Fibroblast of mammary gland (primary cell): Measurements from ENCODE around the gene SH3GL3.

Experiments used
- DNase-seq: peaks from one replicate; pipeline ENCODE4 v3.0.0-alpha.2; 2010; ENCODE audit warnings: low read depth
- H3K4me3 ChIP-seq: 2 replicates; pipeline ENCODE4 v1.5.1; 2011; ENCODE audit warnings: low read depth, mild to moderate bottlenecking, low read length, moderate library complexity; ENCODE audit not compliant: control insufficient read depth
- TF ChIP-seq, protein P1 (sequence below): conservative IDR thresholded peaks from 2 replicates; pipeline ENCODE4 v1.5.1; 2011; ENCODE audit warnings: low read depth, low read length, inconsistent platforms; ENCODE audit not compliant: control insufficient read depth, insufficient read depth

Gene SH3GL3

DNA sequence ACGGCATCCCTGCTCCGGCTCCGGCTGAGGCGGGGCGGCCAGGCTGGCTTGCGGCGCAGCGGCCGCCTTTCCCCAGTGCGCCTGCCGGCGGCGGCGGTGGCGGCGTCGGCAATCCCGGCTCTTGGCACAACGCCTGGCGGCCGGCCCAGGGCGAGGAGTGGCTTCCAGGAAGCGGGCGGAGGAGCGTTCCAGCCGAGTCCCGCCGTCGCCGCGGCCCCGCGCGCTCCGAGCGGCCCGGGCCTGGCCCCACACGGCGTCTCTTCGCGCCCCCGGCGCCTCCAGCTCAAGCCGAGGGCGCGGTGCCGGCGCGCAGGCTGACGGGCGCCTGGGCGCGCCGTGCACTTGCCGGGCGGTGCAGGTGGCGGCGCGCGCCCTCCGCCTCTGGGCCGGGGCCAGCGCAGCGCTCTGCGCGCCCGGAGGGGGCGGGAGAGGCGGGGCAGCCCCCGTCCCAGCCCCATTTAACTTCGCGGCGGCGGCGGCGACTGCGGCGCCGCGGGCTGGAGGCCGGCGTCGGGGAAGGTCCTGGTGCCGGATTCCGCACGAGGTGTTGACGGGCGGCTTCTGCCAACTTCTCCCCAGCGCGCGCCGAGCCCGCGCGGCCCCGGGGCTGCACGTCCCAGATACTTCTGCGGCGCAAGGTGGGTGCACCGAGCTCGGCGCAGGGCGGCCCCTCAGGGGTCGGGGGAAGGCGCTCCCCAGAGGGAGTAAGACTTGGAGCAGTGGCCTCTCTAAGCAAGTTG is 206.7 kb downstream of the SH3GL3 start, which contains the start of gene ADAMTSL3:
ADAMTSL3 (plus strand) TSS at position 485 of the 740 bp plus-strand sequence. CDS start 1,639 bp downstream, outside the sequence.
- no peak within 1 kb of the TSS for H3K4me3 ChIP-seq
- peak; percentile 28 for DNase-seq

DNA sequence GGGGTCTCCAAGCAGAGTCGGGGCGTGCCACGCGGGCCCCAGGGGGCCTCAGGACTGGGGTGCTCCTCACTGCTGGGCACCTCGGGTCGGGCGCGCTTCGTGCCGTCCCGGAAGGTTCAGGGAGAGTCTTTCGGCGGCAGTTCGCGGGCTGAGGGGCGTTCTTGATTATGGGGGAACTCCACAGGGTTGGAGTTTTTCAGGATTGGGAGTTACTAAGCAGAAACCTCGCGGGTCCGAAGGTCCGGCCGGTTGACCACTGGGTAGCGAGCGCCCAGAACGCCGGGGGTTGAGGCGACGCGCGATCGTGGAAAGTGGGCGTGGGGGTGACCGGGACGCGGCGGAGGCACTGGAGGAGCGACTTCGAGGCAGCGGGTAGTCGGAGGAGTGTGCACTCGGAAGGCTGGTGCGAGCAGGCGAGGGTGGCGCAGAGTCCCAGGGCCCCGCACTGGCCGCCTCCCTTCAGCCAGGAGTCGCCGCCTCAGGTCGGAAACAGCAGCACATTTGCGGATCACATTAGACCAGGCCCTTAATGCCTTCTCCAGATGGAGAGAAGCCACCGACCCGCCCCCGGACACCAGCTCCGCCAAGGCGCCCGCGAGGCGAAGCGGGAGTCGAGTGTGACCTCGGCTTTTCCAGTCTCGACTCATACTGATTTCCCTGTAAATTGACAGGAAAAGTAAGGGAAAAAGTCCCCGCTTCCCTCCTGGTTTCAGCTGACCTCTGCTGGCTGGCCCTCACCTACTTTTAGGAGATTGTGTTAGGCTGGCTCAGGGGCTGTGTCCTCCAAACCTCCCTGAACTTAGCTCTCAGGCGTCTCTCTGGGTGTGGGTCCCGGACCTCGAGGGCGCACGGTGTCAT is 207.5 kb downstream of the SH3GL3 start:
- DNase-seq = peak; percentile 7
- H3K4me3 ChIP-seq = no peak overlapping the region

More for the DNA sequence above, 206.7 kb downstream of the SH3GL3 start, which contains the start of gene ADAMTSL3:
- TF ChIP-seq, protein P1, sequence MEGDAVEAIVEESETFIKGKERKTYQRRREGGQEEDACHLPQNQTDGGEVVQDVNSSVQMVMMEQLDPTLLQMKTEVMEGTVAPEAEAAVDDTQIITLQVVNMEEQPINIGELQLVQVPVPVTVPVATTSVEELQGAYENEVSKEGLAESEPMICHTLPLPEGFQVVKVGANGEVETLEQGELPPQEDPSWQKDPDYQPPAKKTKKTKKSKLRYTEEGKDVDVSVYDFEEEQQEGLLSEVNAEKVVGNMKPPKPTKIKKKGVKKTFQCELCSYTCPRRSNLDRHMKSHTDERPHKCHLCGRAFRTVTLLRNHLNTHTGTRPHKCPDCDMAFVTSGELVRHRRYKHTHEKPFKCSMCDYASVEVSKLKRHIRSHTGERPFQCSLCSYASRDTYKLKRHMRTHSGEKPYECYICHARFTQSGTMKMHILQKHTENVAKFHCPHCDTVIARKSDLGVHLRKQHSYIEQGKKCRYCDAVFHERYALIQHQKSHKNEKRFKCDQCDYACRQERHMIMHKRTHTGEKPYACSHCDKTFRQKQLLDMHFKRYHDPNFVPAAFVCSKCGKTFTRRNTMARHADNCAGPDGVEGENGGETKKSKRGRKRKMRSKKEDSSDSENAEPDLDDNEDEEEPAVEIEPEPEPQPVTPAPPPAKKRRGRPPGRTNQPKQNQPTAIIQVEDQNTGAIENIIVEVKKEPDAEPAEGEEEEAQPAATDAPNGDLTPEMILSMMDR = no peak

DNA sequence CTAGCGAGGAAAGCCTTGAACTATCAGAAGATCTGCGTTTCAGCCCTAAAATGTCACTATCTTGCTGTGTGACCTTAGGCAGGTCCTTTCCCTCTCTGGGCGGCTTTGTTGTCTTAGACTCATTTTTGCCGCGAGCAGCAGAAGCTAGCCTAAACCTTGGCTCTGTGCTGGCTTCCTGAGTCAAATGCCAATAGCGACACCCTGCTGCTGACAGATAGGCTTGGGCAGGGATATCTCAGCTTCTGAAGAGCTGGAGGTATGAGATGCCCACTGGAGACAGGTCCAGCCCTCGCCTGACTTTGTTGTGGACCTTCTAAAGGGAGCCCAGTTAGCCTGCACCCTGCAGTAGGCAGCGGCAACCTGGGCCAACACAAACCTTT is 208.1 kb downstream of the SH3GL3 start:
- DNase-seq = no peak
- TF ChIP-seq, protein P1 = no peak
- no peak overlapping the region for H3K4me3 ChIP-seq

More for the DNA sequence above, 207.5 kb downstream of the SH3GL3 start:
- TF ChIP-seq, protein P1 = no peak

DNA sequence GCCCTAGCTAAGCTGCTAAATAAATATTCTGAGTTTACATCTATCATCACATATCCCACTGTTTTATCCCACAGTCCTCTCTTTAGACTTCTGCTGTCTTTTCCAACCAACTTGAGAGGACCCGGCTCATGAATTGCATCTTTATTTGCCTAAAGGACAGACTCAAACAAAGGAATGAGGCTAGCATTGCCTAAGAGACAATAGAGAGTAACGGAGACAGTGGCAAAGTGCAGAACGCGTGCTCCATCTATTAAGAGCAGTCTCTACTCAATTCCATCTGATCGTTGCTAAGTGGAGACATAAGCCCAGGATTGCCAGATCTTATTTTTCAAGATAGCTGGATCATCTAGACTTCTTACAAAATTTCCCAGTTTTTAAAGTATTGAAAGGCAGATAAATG is 209.1 kb downstream of the SH3GL3 start:
- TF ChIP-seq, protein P1 = no peak
- no peak for DNase-seq
- H3K4me3 ChIP-seq = no peak overlapping the region

DNA sequence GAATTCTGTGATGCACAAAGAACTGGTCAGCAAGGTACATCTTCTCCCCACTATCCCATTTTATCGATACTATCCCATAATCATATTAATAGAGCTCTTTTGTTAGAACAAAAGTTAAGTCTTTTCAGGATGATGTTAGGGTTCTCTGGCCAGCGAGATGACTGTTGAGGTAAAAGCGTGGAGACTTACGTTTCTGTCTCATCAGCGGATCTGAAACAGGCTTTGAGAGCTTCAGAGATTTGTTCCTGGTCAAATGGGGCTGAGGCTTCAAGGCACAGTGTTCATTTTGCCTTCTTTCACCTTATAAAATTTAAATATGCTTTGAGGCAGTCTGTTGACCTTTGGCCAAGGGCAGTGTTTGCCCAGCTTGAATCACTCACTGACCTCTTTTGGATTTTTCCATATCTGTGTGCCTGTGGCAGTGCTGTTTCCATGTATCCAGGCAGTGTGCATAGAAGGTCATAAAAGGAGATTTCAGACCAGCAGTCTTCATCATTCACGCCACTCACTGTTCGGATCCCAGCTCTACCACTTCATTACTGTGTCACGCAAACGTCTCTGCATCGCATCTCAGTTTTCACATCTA is 209.9 kb downstream of the SH3GL3 start:
- no peak overlapping the region for H3K4me3 ChIP-seq
- TF ChIP-seq, protein P1 = no peak
- DNase-seq = no peak

DNA sequence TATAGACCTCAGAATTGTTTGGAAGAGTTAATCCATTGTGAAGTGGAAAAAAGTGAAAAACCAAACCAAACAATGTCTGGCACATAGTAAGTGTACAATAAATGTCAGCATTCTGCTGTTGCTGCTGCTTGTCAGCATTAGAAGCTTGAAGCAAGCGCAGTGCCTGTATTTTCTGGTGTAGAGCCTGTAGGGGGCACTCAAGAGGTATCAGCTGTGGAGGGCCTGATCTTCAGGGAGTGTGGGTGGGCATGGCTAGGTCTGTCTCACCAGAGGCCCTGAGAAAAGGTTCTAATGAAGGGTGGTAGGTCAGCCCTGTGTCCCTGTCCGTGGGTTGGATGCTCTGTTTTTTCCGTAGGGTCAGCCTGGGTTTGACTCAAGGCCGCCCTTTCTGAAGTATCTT is 210.4 kb downstream of the SH3GL3 start:
- TF ChIP-seq, protein P1 = peak; percentile 25

More for the DNA sequence above, 210.4 kb downstream of the SH3GL3 start:
- peak; percentile 6 for DNase-seq
- no peak overlapping the region for H3K4me3 ChIP-seq
